ENCODE measurements around the gene TSPAN9.

- TF ChIP-seq EZH2 (IDR thresholded peaks at IDR 0.05; ENCODE audit: borderline replicate concordance, low read depth, low read length) (no peak), BHLHE40 (IDR thresholded peaks at IDR 0.05; ENCODE audit: low read length) (no peak), CTCF (IDR thresholded peaks at IDR 0.05 in 2 of 3, conservative IDR thresholded peaks at IDR 0.05 in 1 of 3; ENCODE audit: insufficient read depth in 2 of 3, low read depth in 1 of 3, low read length in 3 of 3) (no peak), SMC3 (conservative IDR thresholded peaks at IDR 0.05; ENCODE audit: insufficient read depth, low read depth, low read length) (no peak), TRIM28 (IDR thresholded peaks at IDR 0.05) (no peak), JUND (IDR thresholded peaks at IDR 0.05; ENCODE audit: borderline replicate concordance, low read depth, low read length) (no peak), JUND (tag; IDR thresholded peaks at IDR 0.05; ENCODE audit: borderline replicate concordance, low read depth, low read length) (no peak), ZFX (CRISPR knock-in tag; IDR thresholded peaks at IDR 0.05) (no peak), USF2 (CRISPR knock-in tag; IDR thresholded peaks at IDR 0.05) (no peak), POLR2A (conservative IDR thresholded peaks at IDR 0.05) (no peak)
These were observed 165.2 kb downstream of the TSPAN9 start for GRCh38 chr12:3242199-3242863.

Measured in K562 (cell line).